Activated CD4-positive, CD25-positive, alpha-beta regulatory T cell treated with anti-CD3 and anti-CD28 coated beads, Interleukin-2, amount 50 U/mL, for 24 hours (primary cell): ENCODE data around the gene TACC2.
"Not testable (repeated sequence)": the region's sequence is repeated elsewhere in the genome, so short reads cannot be mapped to it uniquely, and the experiment has no call there.

Experiments
- ATAC-seq, 2 donors: fragments of 150-1000 bp; cut with Tn5 transposase; one replicate each; pipeline ENCODE4 v1.10.0; 2021; ENCODE audit warnings: mild to moderate bottlenecking in 1 of 2, moderate library complexity in 1 of 2

TACC2 gene

GRCh38 chr10:122096181-122096580, 107.2 kb downstream of the TACC2 start:
- not testable (repeated sequence) for ATAC-seq

DNA sequence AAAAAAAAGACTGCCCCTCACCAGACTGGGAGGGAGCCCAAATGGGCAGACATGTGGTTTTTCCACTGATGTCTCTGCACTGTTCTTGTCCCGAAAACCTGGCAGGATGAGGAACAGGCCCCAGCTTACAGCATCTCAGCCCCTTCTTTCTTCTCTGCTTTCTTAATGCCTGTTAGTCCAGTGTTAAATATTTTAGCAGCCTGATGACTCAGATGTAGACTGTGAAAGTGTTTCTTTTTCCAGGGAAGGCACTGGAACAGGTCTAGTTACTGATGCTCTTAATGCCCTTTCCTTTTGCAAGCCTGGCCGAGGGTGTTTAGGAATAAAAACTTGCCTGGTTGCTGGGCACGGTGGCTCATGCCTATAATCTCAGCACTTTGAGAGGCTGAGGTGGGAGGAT, 107.7 kb downstream of the TACC2 start:
- no peak for ATAC-seq

GRCh38 chr10:122097935-122098334, 109.0 kb downstream of the TACC2 start:
- ATAC-seq = no peak

DNA sequence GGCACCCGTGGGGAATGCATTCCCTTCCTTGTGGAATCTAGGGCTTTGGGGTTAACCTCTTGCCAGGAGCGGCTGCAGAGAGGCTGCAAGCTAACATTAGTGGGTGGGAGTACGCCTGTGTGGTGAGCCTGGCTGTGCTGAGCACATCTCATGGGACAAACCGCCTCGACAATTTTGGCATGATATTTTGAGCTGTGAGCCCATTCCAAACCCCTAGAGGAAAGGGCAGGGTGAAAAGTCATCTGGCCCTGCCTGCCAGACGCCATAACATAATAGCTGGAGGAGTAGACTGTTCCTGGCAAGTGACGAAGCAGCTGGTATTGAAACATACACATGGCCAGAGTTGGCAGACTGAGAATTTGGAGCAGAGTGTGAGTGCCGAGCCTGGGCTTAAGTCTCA, 110.0 kb downstream of the TACC2 start:
- no peak for ATAC-seq

DNA sequence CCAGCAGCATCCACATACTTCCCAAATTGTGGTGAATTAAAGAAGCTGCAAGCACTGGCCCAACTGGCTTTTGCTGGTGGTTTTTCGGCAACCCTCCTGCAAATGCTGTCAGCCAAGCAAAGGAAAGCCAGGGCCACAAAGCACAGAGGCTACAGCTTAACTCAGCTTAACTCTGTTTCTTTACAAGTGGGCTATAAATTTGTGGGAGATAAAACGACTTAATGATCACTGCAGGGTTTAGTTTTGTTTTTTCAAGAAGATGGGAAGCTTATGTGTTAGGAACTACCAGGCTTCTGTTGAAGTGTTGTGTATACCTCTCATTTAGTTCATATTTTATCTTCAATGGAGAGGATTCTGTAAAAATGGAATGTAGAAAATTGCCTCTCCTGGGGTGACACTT, 110.6 kb downstream of the TACC2 start:
- no peak for ATAC-seq

GRCh38 chr10:122102146-122102868, 113.3 kb downstream of the TACC2 start:
- no peak for ATAC-seq

GRCh38 chr10:122102869-122103525, 114.0 kb downstream of the TACC2 start:
- ATAC-seq = no peak

- no peak for ATAC-seq
Measured at GRCh38 chr10:122103592-122103991, 114.6 kb downstream of the TACC2 start.

DNA sequence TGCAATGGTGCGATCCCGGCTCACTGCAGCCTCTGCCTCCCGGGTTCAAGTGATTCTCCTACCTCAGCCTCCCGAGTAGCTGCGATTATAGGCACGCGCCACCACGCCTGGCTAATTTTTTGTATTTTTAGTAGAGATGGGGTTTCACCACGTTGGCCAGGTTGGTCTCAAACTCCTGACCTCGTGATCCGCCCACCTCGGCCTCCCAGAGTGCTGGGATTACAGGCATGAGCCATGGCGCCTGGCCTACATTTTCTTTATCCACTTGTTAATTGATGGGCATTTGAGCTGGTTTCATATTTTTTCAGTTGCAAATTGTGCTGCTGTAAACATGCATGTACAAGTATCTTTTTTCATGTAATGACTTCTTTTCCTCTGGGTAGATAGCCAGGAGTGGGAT, 119.8 kb downstream of the TACC2 start:
- ATAC-seq = not testable (repeated sequence)

- ATAC-seq = no peak
Measured at GRCh38 chr10:122112021-122112616, 123.2 kb downstream of the TACC2 start.

- no peak for ATAC-seq
Measured at GRCh38 chr10:122112625-122113160, 123.7 kb downstream of the TACC2 start.

GRCh38 chr10:122113161-122113944, 124.4 kb downstream of the TACC2 start:
- ATAC-seq = no peak

DNA sequence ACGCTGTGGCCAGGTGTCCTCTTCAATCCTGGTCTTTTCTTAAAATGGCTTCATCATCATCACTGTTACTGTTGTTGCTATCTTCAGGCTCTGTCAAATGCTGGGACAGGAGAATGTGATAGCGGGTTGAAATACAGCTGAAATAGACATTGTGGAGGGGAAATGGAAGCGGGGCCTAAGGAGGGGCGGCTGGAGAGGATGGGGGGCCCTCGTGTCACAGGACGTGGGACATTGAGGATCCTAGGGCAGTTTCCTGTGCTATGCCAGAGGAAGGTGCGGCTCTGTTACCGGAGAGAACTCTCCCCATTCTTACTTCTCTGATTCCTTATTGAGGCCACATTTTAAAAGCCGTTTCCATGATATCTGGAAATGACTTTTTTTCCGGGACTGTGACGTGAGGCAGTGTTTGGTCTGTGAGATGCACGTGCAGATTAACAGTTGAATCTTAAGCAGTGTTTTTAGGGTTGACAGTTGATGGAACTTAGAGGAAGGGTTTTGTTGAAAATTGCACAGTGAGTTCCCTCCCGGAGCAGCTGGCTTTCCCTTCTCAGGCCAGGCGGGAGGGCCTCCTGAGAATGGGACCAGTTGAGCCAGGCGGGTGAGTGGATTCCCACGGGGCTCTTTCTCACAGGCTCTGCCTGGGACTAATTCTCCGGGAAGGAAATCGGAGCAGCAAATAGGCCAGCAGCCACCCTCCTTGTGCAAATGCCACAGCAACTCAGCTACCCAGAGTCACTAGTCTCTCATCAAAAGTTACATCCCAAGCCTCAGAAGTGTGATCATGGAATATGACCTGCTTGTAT, 125.2 kb downstream of the TACC2 start:
- ATAC-seq = no peak

GRCh38 chr10:122115874-122116273, 126.9 kb downstream of the TACC2 start:
- ATAC-seq = no peak

- no peak for ATAC-seq
Measured at GRCh38 chr10:122116331-122116730, 127.4 kb downstream of the TACC2 start.

GRCh38 chr10:122117475-122117874, 128.5 kb downstream of the TACC2 start:
- ATAC-seq = no peak

- no peak for ATAC-seq
Measured at GRCh38 chr10:122120008-122120744, 131.2 kb downstream of the TACC2 start.

GRCh38 chr10:122121059-122121458, 132.1 kb downstream of the TACC2 start:
- ATAC-seq = no peak

DNA sequence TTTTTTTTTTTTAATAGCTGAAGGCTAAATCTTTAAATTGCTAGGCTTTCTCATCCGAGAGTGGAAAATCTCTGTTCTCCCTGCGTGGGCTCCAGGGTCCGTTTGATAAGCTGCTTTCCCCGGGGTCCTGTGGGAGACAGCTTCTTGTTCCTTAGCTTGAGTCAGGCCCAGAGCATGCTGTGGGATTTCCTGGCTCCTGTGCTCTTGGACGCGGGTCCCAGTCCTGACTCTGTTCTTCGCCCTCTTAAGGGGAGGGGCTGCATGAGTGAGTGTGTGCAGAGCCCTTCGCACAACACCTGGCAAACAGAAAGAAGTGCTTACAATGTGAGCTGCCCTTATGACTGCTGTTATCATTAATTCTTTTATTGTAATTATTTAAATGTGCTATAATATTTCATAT, 133.5 kb downstream of the TACC2 start:
- no peak for ATAC-seq

DNA sequence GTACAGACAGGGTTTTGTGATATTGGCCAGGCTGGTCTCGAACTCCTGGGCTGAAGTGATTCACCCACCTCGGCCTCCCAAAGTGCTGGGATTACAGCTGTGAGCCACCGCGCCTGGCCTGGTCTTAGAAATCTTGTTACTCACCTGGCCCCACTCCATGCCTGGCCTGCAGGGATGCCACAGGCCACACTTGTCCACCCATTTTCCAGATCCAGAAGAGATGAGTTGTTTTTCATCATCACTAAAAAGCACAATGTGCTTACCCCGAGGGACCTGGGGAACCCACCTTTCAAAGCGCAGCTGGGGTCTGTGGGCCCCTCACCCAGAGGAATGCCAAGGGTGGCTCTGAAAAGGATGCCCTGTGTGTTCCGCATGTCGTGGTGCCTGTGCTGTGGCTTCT, 134.2 kb downstream of the TACC2 start:
- ATAC-seq = no peak

- ATAC-seq = no peak
Measured at GRCh38 chr10:122124342-122124741, 135.4 kb downstream of the TACC2 start.
